ENCODE measurements around the gene DOCK3.
A peak's percentile ranks its signal among the peaks of the same experiment; 100 is the strongest.
"Not testable (repeated sequence)": the region's sequence is repeated elsewhere in the genome, so short reads cannot be mapped to it uniquely, and the experiment has no call there.

The DOCK3 gene

GRCh38 chr3:51338632-51339031 is 663.9 kb downstream of the DOCK3 start:
- Histone ChIP-seq H3K4me3 (no peak overlapping the region), H3K27ac (no peak overlapping the region)

- Histone ChIP-seq H3K4me3 (no peak overlapping the region), H3K27ac (peak overlapping the region in 17 of 21 experiments; percentile 1 to 87 (median 58))
Measured at GRCh38 chr3:51340013-51340829, 665.5 kb downstream of the DOCK3 start.

GRCh38 chr3:51340989-51341636 is 666.4 kb downstream of the DOCK3 start:
- H3K4me3 ChIP-seq, result no peak overlapping the region
- H3K27ac ChIP-seq, result peak overlapping the region in 13 of 21 experiments; percentile 1 to 87 (median 58)

- Histone ChIP-seq H3K4me3 (no peak overlapping the region), H3K27ac (peak overlapping the region in 1 of 21 experiments; percentile 22)
Measured at GRCh38 chr3:51343918-51344687, 669.4 kb downstream of the DOCK3 start.

GRCh38 chr3:51350751-51351150 is 676.0 kb downstream of the DOCK3 start:
- H3K4me3 ChIP-seq, result no peak overlapping the region
- H3K27ac ChIP-seq, result no peak overlapping the region

GRCh38 chr3:51353131-51353530 is 678.4 kb downstream of the DOCK3 start:
- H3K27ac ChIP-seq, result no peak overlapping the region
- H3K4me3 ChIP-seq, result no peak overlapping the region

- H3K4me3 ChIP-seq, result no peak overlapping the region
- no peak overlapping the region for H3K27ac ChIP-seq
Measured at GRCh38 chr3:51353691-51354090, 679.0 kb downstream of the DOCK3 start.

GRCh38 chr3:51354172-51354571 is 679.4 kb downstream of the DOCK3 start:
- no peak overlapping the region for H3K27ac ChIP-seq
- H3K4me3 ChIP-seq, result no peak overlapping the region

GRCh38 chr3:51354731-51355615 is 680.2 kb downstream of the DOCK3 start:
- H3K27ac ChIP-seq, result peak overlapping the region in 4 of 21 experiments; percentile 16 to 44 (median 32)
- H3K4me3 ChIP-seq, result no peak overlapping the region

- H3K4me3 ChIP-seq, result no peak overlapping the region
- peak overlapping the region in 5 of 21 experiments; percentile 15 to 44 (median 26) for H3K27ac ChIP-seq
Measured at GRCh38 chr3:51355891-51356578, 681.3 kb downstream of the DOCK3 start.

- no peak overlapping the region for H3K27ac ChIP-seq
- no peak overlapping the region for H3K4me3 ChIP-seq
Measured at GRCh38 chr3:51357856-51358255, 683.1 kb downstream of the DOCK3 start.

GRCh38 chr3:51358981-51359380 is 684.3 kb downstream of the DOCK3 start:
- H3K4me3 ChIP-seq, result no peak overlapping the region

GRCh38 chr3:51360806-51361205 is 686.1 kb downstream of the DOCK3 start:
- Histone ChIP-seq H3K4me3 (no peak overlapping the region), H3K27ac (no peak overlapping the region)

More at GRCh38 chr3:51358981-51359380, 684.3 kb downstream of the DOCK3 start:
- H3K27ac ChIP-seq, result no peak overlapping the region

GRCh38 chr3:51361746-51362145 is 687.0 kb downstream of the DOCK3 start:
- Histone ChIP-seq H3K27ac (no peak overlapping the region), H3K4me3 (no peak overlapping the region)

GRCh38 chr3:51362476-51362875 is 687.7 kb downstream of the DOCK3 start:
- Histone ChIP-seq H3K27ac (no peak overlapping the region), H3K4me3 (no peak overlapping the region)

- not testable (repeated sequence) for H3K27ac ChIP-seq, H3K4me3 ChIP-seq
Measured at GRCh38 chr3:51368276-51368675, 693.5 kb downstream of the DOCK3 start.

- Histone ChIP-seq H3K27ac (no peak overlapping the region), H3K4me3 (no peak overlapping the region)
Measured at GRCh38 chr3:51371943-51372557, 697.3 kb downstream of the DOCK3 start.

GRCh38 chr3:51373658-51374421 is 699.1 kb downstream of the DOCK3 start:
- Histone ChIP-seq H3K4me3 (no peak overlapping the region), H3K27ac (no peak overlapping the region)
